IMR-90 (cell line): Measurements from ENCODE around the gene BTBD9.

ENCODE experiments used
- CEBPB ChIP-seq: IDR thresholded peaks from 2 replicates; pipeline ENCODE4 v1.6.1; 2012; ENCODE audit warnings: low read depth, low read length, improper control_type of control experiment
- CTCF ChIP-seq: conservative IDR thresholded peaks from 2 replicates; pipeline ENCODE4 v1.5.1; 2012; ENCODE audit warnings: mild to moderate bottlenecking, low read depth, low read length, improper control_type of control experiment
- FOS ChIP-seq: fragments of 150-350 bp; IDR thresholded peaks from 2 replicates; pipeline ENCODE4 v1.6.1; 2016; ENCODE audit warnings: low read depth, low read length
- MAFK ChIP-seq: IDR thresholded peaks from 2 replicates; pipeline ENCODE4 v1.6.1; 2012; ENCODE audit warnings: low read depth, low read length, improper control_type of control experiment
- MXI1 ChIP-seq: IDR thresholded peaks from 2 replicates; pipeline ENCODE4 v1.6.1; 2012; ENCODE audit warnings: low read depth, mild to moderate bottlenecking, low read length, moderate library complexity, borderline replicate concordance
- POLR2A ChIP-seq: IDR thresholded peaks from 2 replicates; pipeline ENCODE4 v1.6.1; 2012; ENCODE audit warnings: mild to moderate bottlenecking, low read depth, low read length
- RCOR1 ChIP-seq: IDR thresholded peaks from 2 replicates; pipeline ENCODE4 v1.6.1; 2012; ENCODE audit warnings: mild to moderate bottlenecking, low read length, improper control_type of control experiment; ENCODE audit not compliant: insufficient replicate concordance
- RFX5 ChIP-seq: IDR thresholded peaks from 2 replicates; pipeline ENCODE4 v1.8.0; 2012; ENCODE audit warnings: low read depth, mild to moderate bottlenecking, low read length, moderate library complexity
- SMC3 ChIP-seq: fragments of 150-350 bp; IDR thresholded peaks from 2 replicates; pipeline ENCODE4 v1.6.1; 2016; ENCODE audit warnings: low read depth, mild to moderate bottlenecking, antibody characterized with exemption, low read length, moderate library complexity

GRCh38 chr6:38138374-38138773, 501.4 kb downstream of the BTBD9 start:
- TF ChIP-seq CTCF (no peak), POLR2A (no peak), SMC3 (no peak), MAFK (no peak), RFX5 (no peak), CEBPB (no peak), FOS (no peak), MXI1 (no peak), RCOR1 (no peak)
